Measurements from ENCODE around the gene TTC3. TPM values are rescaled to one million over a fixed set of nuclear protein-coding genes. Genes with fewer than 3 reads are reported as not detected.
A peak's percentile ranks its signal among the peaks of the same experiment; 100 is the strongest.
"Not testable (repeated sequence)": the region's sequence is repeated elsewhere in the genome, so short reads cannot be mapped to it uniquely, and the experiment has no call there.

TTC3 gene
- total and polyA plus RNA-seq, 2 donors from 2014 or later = 22.3 to 102 TPM

DNA sequence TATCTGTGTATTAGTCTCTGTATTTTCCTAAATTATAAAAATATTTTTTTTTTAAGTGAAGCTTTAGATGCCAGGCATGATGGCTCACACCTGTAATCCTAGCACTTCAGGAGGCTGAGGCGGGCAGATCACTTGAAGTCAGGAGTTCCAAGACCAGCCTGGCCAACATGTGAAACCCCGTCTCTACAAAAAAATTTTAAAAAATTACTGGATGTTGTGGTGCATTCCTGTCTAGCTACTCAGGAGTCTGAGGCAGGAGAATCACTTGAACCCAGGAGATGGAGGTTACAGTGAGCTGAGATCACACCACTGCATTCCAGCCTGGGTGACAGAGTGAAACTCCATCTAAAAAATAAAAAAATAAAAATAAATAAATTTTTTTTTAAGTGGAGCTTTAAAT lies 43.4 kb downstream of the TTC3 start:
- H3K27ac ChIP-seq (ENCODE audit: low read depth in 2 of 2, low read length in 2 of 2); intact Hi-C loops (cut with DNase I): not testable (repeated sequence)

DNA sequence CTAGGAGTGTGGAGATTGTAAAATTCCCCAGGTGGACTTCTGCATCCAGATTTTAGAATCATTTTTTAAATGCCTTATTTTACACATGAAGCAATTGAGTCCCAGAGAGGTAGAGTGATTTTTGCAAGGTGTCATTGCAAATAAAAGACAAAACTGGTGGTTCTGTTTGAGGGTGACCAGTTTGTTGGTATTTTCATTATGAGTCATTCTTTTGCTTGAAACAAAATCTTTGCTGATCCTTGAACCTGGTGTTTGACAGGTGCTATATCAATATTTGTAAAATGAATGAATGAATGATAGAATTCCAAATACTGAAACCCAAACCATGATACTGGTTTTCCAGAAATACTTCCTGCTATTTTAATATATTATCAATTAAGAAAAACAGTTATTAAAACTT lies 44.1 kb downstream of the TTC3 start:
- Histone ChIP-seq H3K27ac (ENCODE audit: low read depth in 2 of 2, low read length in 2 of 2) (no peak overlapping the region), H3K27me3 (ENCODE audit: control insufficient read depth, insufficient read depth, low read length) (no peaks in the 10 kb centered on the region), H3K4me1 (ENCODE audit: control insufficient read depth in 2 of 3, insufficient read depth in 2 of 3, low read depth in 1 of 3, low read length in 3 of 3) (no peaks in the 10 kb centered on the region), H3K36me3 (ENCODE audit: control insufficient read depth in 2 of 3, insufficient read depth in 3 of 3, low read length in 3 of 3) (no peaks in the 10 kb centered on the region), H3K4me3 (ENCODE audit: low read length in 3 of 3) (no peak overlapping the region), H3K9me3 (ENCODE audit: control insufficient read depth in 2 of 3, insufficient read depth in 1 of 3, low read length in 3 of 3) (no peaks in the 10 kb centered on the region), H3K9ac (ENCODE audit: low read length in 3 of 3) (no peak overlapping the region)
- DNase-seq = no peak
- intact Hi-C loops (cut with DNase I) = no loop called here
- FAIRE-seq = no peak
- TF ChIP-seq, protein P1, sequence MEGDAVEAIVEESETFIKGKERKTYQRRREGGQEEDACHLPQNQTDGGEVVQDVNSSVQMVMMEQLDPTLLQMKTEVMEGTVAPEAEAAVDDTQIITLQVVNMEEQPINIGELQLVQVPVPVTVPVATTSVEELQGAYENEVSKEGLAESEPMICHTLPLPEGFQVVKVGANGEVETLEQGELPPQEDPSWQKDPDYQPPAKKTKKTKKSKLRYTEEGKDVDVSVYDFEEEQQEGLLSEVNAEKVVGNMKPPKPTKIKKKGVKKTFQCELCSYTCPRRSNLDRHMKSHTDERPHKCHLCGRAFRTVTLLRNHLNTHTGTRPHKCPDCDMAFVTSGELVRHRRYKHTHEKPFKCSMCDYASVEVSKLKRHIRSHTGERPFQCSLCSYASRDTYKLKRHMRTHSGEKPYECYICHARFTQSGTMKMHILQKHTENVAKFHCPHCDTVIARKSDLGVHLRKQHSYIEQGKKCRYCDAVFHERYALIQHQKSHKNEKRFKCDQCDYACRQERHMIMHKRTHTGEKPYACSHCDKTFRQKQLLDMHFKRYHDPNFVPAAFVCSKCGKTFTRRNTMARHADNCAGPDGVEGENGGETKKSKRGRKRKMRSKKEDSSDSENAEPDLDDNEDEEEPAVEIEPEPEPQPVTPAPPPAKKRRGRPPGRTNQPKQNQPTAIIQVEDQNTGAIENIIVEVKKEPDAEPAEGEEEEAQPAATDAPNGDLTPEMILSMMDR (IDR thresholded peaks at IDR 0.05; ENCODE audit: borderline replicate concordance, extremely low read depth, insufficient read depth) = no peak

More for the DNA sequence above, 43.4 kb downstream of the TTC3 start:
- not testable (repeated sequence) for FAIRE-seq; H3K27me3 ChIP-seq (ENCODE audit: control insufficient read depth, insufficient read depth, low read length); H3K9ac ChIP-seq (ENCODE audit: low read length in 3 of 3); H3K4me1 ChIP-seq (ENCODE audit: control insufficient read depth in 2 of 3, insufficient read depth in 2 of 3, low read depth in 1 of 3, low read length in 3 of 3); H3K36me3 ChIP-seq (ENCODE audit: control insufficient read depth in 2 of 3, insufficient read depth in 3 of 3, low read length in 3 of 3); H3K4me3 ChIP-seq (ENCODE audit: low read length in 3 of 3); DNase-seq; H3K9me3 ChIP-seq (ENCODE audit: control insufficient read depth in 2 of 3, insufficient read depth in 1 of 3, low read length in 3 of 3)

DNA sequence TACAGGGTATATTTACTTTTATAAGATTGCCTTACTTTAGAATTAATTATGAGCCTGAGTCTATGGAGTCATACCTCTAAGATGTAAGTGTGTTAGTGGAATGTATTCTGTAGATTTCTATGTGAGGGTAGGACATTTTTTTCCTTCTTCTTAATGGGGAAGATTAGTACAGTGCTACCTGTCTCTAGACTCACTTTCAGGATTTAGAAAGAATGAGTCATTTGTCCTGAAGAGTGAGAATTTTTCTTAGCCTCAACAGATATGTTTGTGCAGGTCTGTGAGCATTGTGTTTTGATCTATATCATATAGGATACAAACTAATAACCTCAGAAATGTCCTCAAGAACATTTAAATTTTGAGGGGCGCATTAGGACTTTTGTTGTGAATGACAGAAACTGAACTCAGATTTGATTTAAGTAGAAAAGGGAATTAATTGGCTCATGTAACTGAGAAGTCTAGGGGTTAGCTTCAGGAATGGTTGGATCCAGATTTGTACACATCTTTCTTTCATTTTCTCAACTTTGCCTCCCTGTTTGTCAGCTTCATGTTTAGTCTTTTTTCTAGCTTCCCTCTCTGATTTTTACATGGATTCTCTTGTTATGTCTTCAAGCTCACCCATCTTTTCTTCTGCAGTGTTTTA lies 45.3 kb downstream of the TTC3 start:
- Histone ChIP-seq H3K9ac (ENCODE audit: low read length in 3 of 3) (no peak overlapping the region), H3K27me3 (ENCODE audit: control insufficient read depth, insufficient read depth, low read length) (no peaks in the 10 kb centered on the region), H3K27ac (ENCODE audit: low read depth in 2 of 2, low read length in 2 of 2) (no peak overlapping the region), H3K9me3 (ENCODE audit: control insufficient read depth in 2 of 3, insufficient read depth in 1 of 3, low read length in 3 of 3) (no peaks in the 10 kb centered on the region), H3K4me3 (ENCODE audit: low read length in 3 of 3) (no peak overlapping the region), H3K4me1 (ENCODE audit: control insufficient read depth in 2 of 3, insufficient read depth in 2 of 3, low read depth in 1 of 3, low read length in 3 of 3) (no peaks in the 10 kb centered on the region), H3K36me3 (ENCODE audit: control insufficient read depth in 2 of 3, insufficient read depth in 3 of 3, low read length in 3 of 3) (no peaks in the 10 kb centered on the region)
- FAIRE-seq = no peak
- intact Hi-C loops (cut with DNase I) = no loop called here
- TF ChIP-seq, protein P1 (IDR thresholded peaks at IDR 0.05; ENCODE audit: borderline replicate concordance, extremely low read depth, insufficient read depth) = no peak
- DNase-seq = no peak

DNA sequence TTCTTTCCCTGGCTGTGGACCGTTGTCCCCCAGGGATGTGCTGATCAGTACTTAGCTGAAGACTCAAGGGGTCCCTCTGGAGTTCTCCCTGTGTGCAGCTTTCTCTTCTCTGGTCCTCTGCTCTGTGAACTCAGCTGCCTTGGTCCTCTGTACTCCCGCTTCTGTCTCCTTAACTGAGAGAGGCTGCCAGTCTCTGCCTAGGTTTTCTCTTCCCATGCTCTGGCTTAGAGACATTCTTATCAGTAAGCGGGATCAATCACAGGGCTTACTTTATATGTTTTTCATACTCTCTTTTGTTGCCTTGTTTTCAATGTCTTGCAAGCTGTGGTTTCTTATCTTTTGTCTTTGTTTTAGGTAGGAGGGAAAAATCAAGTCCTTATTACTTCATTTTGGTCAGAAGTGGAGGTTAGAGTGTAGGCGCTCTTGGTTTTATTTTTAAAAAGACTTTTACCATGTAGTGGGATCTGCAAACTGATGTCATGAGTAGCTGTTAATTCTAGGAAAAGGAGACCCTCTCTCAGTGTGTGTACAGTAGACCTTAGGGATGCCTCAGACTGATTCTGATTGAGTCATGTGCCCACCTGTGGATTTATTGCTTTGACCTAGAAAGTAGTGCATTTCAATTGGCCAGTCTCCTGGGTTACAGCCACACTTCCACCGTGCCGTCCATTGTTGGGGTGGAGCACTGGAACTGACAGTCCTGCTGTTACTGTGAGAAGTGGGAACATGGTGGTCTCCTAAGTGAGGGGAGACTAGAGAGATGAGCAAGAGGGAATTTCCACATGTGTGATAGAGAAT lies 46.6 kb downstream of the TTC3 start:
- TF ChIP-seq, protein P1 (IDR thresholded peaks at IDR 0.05; ENCODE audit: borderline replicate concordance, extremely low read depth, insufficient read depth) = no peak
- H3K27ac ChIP-seq (ENCODE audit: low read depth in 2 of 2, low read length in 2 of 2) = no peak overlapping the region
- H3K36me3 ChIP-seq (ENCODE audit: control insufficient read depth in 2 of 3, insufficient read depth in 3 of 3, low read length in 3 of 3) = no peaks in the 10 kb centered on the region
- H3K4me3 ChIP-seq (ENCODE audit: low read length in 3 of 3) = no peak overlapping the region
- FAIRE-seq (no peak), DNase-seq (peak in 1 of 5 donors; percentile 5)
- no peaks in the 10 kb centered on the region for H3K9me3 ChIP-seq (ENCODE audit: control insufficient read depth in 2 of 3, insufficient read depth in 1 of 3, low read length in 3 of 3)
- intact Hi-C loops (cut with DNase I) = no loop called here
- H3K27me3 ChIP-seq (ENCODE audit: control insufficient read depth, insufficient read depth, low read length) = no peaks in the 10 kb centered on the region
- H3K9ac ChIP-seq (ENCODE audit: low read length in 3 of 3) = no peak overlapping the region
- H3K4me1 ChIP-seq (ENCODE audit: control insufficient read depth in 2 of 3, insufficient read depth in 2 of 3, low read depth in 1 of 3, low read length in 3 of 3) = no peaks in the 10 kb centered on the region

Data from kidney (tissue), 14 donors.